Erythroblast (primary cell): ENCODE measurements around the gene VWA3B.

Source experiments
- GATA1 ChIP-seq: IDR thresholded peaks from 2 replicates; pipeline ENCODE4 v1.6.1; 2011; ENCODE audit warnings: low read depth, mild to moderate bottlenecking, control low read depth, low read length, moderate library complexity
- POLR2A ChIP-seq: IDR thresholded peaks from 2 replicates; pipeline ENCODE4 v1.6.1; 2011; ENCODE audit warnings: mild to moderate bottlenecking, low read length

DNA sequence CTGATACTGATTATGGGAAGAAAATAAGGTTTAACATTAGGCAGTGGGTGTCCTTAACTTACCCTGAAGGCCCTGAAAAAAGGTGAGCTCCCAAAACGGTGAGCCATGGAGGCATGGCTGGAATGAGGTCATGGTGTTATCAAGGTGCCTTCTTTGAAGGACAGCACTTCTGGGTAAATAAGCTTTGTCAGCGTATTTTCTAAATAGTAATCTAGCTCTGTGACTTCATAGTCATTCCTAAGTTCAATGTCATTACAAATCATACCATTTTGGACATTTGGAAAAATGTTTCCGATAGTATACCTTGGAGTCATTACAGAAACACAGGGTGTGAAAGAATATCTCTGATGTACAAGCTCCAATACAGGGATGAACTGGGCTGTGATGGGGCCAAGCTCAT, 224.1 kb downstream of the VWA3B start:
- TF ChIP-seq POLR2A (no peak), GATA1 (no peak)
